GM12864 (cell line): Measurements from ENCODE around the gene GPR132.

Source experiments
- DNase-seq: peaks from one replicate; pipeline ENCODE4 v3.0.0-alpha.2; 2011; ENCODE audit warnings: low read depth
- H3K4me3 ChIP-seq: 2 replicates; pipeline ENCODE4 v1.5.1; 2011; ENCODE audit warnings: mild to moderate bottlenecking, low read depth, low read length, control low read depth
- TF ChIP-seq, protein P1 (sequence below): IDR thresholded peaks from 2 replicates; pipeline ENCODE4 v1.5.1; 2011; ENCODE audit warnings: low read depth, mild to moderate bottlenecking, moderate library complexity, low read length, control low read depth, inconsistent platforms; ENCODE audit errors: missing control alignments

GPR132 gene

DNA sequence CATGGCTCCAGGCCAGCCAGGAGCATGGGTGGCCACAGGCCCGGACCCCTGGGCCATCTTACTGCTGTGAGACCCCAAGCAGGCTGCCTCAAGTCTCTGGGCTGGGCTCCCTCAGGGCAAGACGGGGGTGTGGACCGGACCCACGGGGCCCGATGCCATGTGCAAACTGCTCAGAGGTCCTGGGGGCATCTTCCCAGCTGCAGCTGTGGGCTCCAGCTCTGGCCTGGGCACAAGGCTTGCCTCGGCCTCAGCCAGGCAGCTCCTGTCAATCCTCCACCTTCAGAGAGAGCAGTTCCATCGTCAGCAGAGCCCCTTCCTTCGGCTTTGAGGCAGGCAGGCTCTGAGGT is 12.4 kb upstream of the GPR132 start:
- H3K4me3 ChIP-seq: no peak overlapping the region
- TF ChIP-seq, protein P1, sequence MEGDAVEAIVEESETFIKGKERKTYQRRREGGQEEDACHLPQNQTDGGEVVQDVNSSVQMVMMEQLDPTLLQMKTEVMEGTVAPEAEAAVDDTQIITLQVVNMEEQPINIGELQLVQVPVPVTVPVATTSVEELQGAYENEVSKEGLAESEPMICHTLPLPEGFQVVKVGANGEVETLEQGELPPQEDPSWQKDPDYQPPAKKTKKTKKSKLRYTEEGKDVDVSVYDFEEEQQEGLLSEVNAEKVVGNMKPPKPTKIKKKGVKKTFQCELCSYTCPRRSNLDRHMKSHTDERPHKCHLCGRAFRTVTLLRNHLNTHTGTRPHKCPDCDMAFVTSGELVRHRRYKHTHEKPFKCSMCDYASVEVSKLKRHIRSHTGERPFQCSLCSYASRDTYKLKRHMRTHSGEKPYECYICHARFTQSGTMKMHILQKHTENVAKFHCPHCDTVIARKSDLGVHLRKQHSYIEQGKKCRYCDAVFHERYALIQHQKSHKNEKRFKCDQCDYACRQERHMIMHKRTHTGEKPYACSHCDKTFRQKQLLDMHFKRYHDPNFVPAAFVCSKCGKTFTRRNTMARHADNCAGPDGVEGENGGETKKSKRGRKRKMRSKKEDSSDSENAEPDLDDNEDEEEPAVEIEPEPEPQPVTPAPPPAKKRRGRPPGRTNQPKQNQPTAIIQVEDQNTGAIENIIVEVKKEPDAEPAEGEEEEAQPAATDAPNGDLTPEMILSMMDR: no peak
- no peak for DNase-seq

DNA sequence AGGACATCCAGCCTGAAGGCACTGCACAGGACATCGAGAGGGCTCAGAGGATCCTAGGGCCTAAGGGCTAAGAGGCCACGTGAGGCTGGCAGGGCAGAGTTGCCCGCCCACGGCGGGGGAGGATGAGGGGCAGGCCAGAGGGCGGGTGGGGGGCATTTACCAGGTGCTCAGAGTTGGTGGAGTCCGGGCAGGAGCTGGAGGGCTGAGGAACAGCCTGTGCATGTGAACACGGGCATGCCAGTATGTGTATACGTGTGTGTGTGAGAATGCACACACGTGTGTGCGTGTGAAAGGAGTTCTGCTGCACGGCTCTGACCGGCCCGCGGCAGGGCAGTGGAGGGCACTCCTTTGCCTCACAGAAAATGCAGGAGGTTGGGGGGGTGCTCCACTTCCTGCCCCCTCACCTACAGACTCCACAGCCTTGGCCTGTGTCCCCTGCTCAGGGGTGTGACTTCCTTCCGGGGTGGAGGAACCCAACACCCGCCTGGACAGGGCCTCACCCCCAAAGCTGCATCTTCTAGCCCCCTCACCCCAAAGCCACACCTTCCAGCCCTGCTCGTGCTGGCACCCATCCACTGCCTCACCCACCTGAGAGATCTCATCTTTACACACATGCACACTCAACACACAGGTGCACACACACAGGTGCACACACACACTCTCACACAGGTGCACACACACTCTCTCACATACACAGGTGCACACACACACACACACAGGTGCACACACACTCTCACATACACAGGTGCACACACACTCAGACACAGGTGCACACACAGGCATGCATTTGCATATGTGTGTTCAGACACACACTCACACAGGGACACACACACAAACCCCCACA is 11.8 kb upstream of the GPR132 start:
- DNase-seq: no peak
- TF ChIP-seq, protein P1: no peak
- H3K4me3 ChIP-seq: no peak overlapping the region

DNA sequence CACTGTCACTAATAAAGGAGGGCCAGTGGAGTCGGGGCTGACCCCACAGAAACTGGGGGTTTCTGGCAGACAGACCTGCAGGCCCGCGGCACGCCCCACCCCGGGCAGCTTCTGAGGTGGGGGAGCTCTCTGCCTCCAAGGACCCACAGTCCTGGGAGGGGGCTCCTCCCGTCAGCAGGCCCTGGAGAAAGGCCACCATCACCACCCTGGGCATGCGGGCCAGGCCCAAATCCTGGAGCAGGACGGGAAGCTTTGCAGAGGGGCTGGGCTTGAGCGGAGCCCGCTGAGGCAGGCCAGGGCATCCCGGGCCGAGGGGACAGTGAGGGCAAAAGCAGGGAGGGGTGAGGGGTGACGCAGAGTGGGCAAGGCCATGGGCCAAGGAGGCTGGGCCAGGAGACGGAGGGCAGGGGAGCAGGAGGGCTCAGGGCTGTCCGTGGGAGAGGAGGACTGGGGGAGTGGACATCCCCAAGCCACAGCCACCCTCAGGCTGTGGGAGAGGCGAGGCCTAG is 11.1 kb upstream of the GPR132 start:
- TF ChIP-seq, protein P1: no peak
- no peak overlapping the region for H3K4me3 ChIP-seq
- DNase-seq: no peak

DNA sequence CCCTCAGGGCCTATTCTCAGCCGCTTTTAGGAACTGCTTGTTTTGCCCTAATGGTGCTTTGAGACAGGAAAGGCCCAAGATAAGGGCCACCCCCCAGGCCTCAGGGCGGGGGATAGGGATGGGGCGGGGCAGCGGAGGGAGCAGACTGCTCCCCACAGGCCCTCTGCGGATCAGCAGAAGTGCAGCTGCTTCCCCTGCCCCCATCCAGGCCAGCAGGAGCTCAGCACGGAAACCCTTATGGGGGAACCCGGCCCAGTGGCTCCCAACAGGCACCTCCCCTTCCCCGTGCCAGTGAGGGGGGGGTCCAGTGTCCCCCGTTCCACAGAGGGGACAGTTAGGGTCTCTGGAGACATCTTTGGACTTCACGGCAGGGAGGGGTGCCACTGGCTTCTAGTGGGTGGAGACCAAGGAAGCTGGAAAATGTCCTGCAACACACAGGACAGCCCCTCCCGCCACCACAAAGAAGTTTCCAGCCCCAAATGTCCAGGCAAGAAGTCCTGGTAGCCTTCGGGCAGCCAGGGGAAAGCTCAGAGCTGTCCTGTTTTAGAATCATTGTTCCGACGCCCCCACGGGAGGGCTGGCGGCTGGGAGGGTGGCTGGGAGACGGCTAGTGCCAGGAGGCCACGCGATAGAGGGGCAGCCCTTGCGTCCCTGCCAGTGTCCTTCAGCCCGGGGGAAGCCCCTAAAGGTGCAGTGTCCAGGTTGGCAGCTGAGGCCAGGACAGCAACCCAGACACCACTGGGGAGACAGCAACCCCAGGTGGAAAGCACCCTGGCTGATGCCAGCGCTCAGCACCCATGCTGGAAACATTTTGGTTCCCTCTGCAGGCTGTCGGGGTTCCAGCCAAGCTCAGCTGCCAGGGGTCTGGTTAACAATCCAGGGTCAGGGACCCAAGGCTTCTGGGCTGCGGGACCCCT is 10.4 kb upstream of the GPR132 start:
- no peak overlapping the region for H3K4me3 ChIP-seq
- no peak for DNase-seq
- TF ChIP-seq, protein P1: no peak

DNA sequence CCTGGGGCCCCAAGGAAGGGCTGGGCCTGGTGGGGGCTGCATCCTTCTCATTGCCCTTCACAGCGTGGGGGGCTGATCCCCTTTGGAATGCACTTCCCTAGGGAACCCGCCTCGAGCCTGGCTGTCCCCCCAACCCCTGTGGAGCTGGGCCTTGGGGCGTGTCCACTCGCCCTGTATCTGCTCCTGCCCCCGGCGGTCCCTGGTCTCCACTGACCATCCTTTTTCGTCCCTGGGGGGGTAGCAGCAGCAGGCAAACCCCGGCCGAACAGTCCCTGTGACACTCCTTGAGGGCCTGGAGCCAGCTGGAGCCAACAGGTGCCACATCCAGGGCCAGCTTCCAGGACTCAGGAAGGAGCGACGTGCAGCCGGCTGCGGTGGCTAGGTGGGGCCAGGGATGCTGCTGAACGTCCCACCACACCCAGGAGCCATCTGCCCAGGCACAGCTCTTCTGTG is 9.4 kb upstream of the GPR132 start:
- TF ChIP-seq, protein P1: no peak
- H3K4me3 ChIP-seq: no peak overlapping the region
- no peak for DNase-seq

DNA sequence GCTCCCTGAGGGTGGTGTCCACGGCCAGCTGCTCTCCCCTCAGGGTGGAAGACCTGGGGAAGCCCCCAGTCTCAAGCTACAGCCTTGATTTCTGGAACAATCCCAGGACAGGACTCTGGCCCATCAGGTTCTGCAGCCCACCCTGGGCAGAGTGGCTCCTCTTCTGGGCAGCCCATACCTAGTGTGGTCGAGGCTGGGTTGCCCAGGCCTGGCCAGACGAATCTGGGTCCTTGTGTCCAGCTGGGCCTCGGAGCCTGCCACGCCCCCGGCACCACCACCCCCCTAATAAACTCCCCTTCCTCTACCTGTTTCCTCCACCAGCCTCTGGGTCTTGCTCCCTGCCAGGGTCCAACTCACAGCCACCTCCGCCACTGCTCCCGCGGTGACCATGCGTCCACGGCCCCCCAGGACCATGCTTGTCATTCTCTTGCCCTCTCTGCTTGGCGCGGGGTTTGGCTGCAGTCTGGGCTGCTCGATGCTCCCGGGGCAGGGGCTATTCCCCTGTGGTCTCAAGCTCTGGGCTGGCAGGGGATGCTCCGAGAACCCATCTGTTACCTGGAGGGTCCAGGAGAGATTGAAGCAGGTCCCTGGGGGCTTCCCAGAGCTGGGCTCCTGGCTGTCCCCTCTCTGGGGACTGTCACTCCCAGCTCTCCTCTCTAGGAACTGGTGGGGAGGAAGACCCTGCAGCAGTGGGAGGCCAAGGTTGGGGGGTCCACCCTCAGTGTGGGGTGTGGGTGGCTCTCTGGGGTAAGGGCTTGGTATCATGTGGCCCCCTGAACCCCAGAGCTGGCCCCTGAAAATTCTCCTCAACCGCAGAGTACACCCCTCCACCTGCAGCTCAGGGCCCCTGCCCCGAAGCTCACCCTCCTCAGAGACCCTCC is 8.7 kb upstream of the GPR132 start:
- DNase-seq: no peak
- H3K4me3 ChIP-seq: no peak overlapping the region
- TF ChIP-seq, protein P1: no peak
